RWPE2 (cell line): ENCODE results near the gene EP400.

Experiments
- ATAC-seq: fragments of 200-7000 bp; cut with Tn5 transposase; 3 replicates; pipeline ENCODE4 v1.9.1; 2021; ENCODE audit warnings: low read depth
- DNase-seq: peaks from one replicate; pipeline ENCODE4 v3.0.0-alpha.2; 2020; ENCODE audit warnings: low spot score
- H3K27ac ChIP-seq: fragments of 450-650 bp; 2 replicates; pipeline ENCODE4 v1.5.1; 2017; ENCODE audit warnings: mild to moderate bottlenecking; ENCODE audit not compliant: poor library complexity, severe bottlenecking
- H3K27me3 ChIP-seq: fragments of 250-450 bp; sonication (Bioruptor Pico); 2 replicates; pipeline ENCODE4 v1.5.1; 2021; ENCODE audit warnings: mild to moderate bottlenecking, moderate library complexity; ENCODE audit not compliant: insufficient read depth, poor library complexity, severe bottlenecking
- H3K36me3 ChIP-seq: fragments of 250-450 bp; sonication (Bioruptor Pico); 2 replicates; pipeline ENCODE4 v1.5.1; 2020; ENCODE audit warnings: low read depth, mild to moderate bottlenecking, moderate library complexity
- H3K4me1 ChIP-seq: fragments of 250-450 bp; sonication (Bioruptor Pico); 2 replicates; pipeline ENCODE4 v1.5.1; 2021; ENCODE audit warnings: mild to moderate bottlenecking, moderate library complexity; ENCODE audit not compliant: insufficient read depth, poor library complexity, severe bottlenecking
- H3K4me3 ChIP-seq: fragments of 250-450 bp; sonication (Bioruptor Pico); 2 replicates; pipeline ENCODE4 v1.5.1; 2021; ENCODE audit warnings: mild to moderate bottlenecking, moderate library complexity; ENCODE audit not compliant: severe bottlenecking
- H3K9me3 ChIP-seq: fragments of 250-450 bp; sonication (Bioruptor Pico); 2 replicates; pipeline ENCODE4 v1.5.1; 2021; ENCODE audit warnings: mild to moderate bottlenecking, moderate library complexity; ENCODE audit not compliant: severe bottlenecking
- CTCF ChIP-seq: fragments of 450-650 bp; IDR thresholded peaks from one replicate; pipeline ENCODE4 v1.5.1; 2017; ENCODE audit warnings: mild to moderate bottlenecking, moderate library complexity; ENCODE audit not compliant: poor library complexity, severe bottlenecking

Gene EP400

GRCh38 chr12:132036063-132036683, 86.4 kb downstream of the EP400 start:
- H3K9me3 ChIP-seq: no peaks in the 10 kb centered on the region
- H3K27me3 ChIP-seq: no peaks in the 10 kb centered on the region
- no peak for ATAC-seq
- H3K36me3 ChIP-seq: peaks cover 70% of the 10 kb centered on the region
- no peak overlapping the region for H3K4me3 ChIP-seq
- H3K4me1 ChIP-seq: no peaks in the 10 kb centered on the region
- no peak for DNase-seq
- H3K27ac ChIP-seq: no peak overlapping the region
- TF ChIP-seq CTCF: no peak

DNA sequence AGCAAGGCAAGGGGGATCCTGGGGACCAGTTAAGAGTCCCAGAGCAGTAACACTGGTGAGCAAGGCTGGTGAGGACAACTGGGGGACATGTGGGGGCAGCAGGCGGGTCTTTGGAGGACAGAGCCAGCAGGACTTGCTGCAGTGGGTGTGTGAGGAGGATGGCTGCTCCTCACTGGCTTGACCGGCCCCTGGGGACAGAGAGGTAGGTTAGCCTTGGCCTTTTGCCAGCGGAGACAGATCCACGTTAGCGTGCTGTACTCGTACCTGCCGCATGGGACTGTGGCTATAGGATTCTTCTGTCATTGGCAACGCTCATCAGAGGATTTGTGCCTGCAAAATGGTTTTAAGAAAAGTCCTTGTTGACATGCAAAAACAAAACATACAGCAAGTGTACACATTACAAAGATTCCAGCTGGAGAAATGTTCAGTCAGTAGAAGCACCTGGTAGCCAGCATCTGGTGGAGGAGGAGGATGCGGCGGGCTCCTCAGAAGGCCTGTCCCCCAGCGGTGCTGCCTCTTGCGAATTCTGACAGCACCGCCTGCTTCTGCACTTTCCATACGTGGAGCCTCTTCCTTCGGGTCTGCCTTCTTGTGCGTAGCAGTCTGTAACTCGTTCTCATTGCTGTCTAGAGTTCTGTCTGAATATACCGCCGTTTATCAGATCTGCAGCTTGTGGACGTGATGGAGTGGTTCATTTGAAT, 91.3 kb downstream of the EP400 start:
- no peak for DNase-seq
- no peak for ATAC-seq
- no peak for TF ChIP-seq CTCF
- H3K27me3 ChIP-seq: no peaks in the 10 kb centered on the region
- H3K4me3 ChIP-seq: no peak overlapping the region
- H3K36me3 ChIP-seq: peaks cover 66% of the 10 kb centered on the region
- no peaks in the 10 kb centered on the region for H3K9me3 ChIP-seq
- no peaks in the 10 kb centered on the region for H3K4me1 ChIP-seq
- H3K27ac ChIP-seq: no peak overlapping the region

DNA sequence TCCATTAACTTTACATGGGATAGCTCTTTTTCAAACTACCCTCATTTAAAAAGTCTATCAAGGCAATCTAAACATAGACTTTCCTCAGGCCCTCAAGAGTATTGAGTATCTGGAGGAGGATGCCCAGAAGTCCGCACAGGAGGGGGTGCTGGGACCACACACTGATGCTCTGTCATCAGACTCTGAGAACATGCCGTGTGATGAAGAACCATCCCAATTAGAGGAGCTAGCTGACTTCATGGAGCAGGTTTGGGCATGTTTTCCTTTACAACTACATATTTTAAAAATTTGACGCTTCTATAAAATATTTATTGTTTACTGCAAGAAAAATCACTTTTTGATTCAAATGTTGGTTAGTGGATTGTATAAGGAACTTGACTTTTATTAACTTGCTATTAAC, 93.5 kb downstream of the EP400 start:
- no peaks in the 10 kb centered on the region for H3K9me3 ChIP-seq
- no peaks in the 10 kb centered on the region for H3K27me3 ChIP-seq
- H3K27ac ChIP-seq: no peak overlapping the region
- ATAC-seq: no peak
- TF ChIP-seq CTCF: no peak
- H3K36me3 ChIP-seq: peaks cover 57% of the 10 kb centered on the region
- H3K4me1 ChIP-seq: no peaks in the 10 kb centered on the region
- no peak overlapping the region for H3K4me3 ChIP-seq
- no peak for DNase-seq

- H3K4me3 ChIP-seq: no peak overlapping the region
- no peaks in the 10 kb centered on the region for H3K9me3 ChIP-seq
- TF ChIP-seq CTCF: no peak
- ATAC-seq (no peak), DNase-seq (no peak)
- no peaks in the 10 kb centered on the region for H3K27me3 ChIP-seq
- H3K4me1 ChIP-seq: no peaks in the 10 kb centered on the region
- peaks cover 57% of the 10 kb centered on the region for H3K36me3 ChIP-seq
- no peak overlapping the region for H3K27ac ChIP-seq
These were observed 94.2 kb downstream of the EP400 start for GRCh38 chr12:132043770-132044467.
